ENCODE measurements around the gene KCNQ5. TPM values are rescaled to one million over a fixed set of nuclear protein-coding genes. Genes with fewer than 3 reads are reported as not detected.
A peak's percentile ranks its signal among the peaks of the same experiment; 100 is the strongest.

Gene KCNQ5
- total RNA-seq, 1 experiment from 2014 or later, result not detected

- no peak overlapping the region for H3K9ac ChIP-seq (ENCODE audit: low read length)
- no peak overlapping the region for H2AFZ ChIP-seq (ENCODE audit: low read depth, low read length, poor library complexity, severe bottlenecking)
- no peak overlapping the region for H3K4me3 ChIP-seq (replicated peaks in 1 of 2; ENCODE audit: low read depth in 1 of 2, low read length in 2 of 2)
- no peak overlapping the region for H3K4me2 ChIP-seq (ENCODE audit: low read length)
- no peaks in the 10 kb centered on the region for H3K9me2 ChIP-seq (ENCODE audit: insufficient read depth)
- no peak for DNase-seq (ENCODE audit: low read depth, low spot score)
- no peaks in the 10 kb centered on the region for H3K4me1 ChIP-seq (ENCODE audit: control insufficient read depth in 1 of 2, insufficient read depth in 2 of 2, low read length in 2 of 2)
- CTCF ChIA-PET, result interaction anchor here (0.6 to 3.6 kb wide), 16 partner anchors 8 to 711 kb away, joined by 3 to 91 read pairs (median 6); no protein-coding TSS in a partner anchor
- H3K9me3 ChIP-seq (ENCODE audit: control insufficient read depth in 1 of 2, insufficient read depth in 1 of 2, low read depth in 1 of 2, low read length in 2 of 2), result no peaks in the 10 kb centered on the region
- no peak for TF ChIP-seq POLR2AphosphoS5 (IDR thresholded peaks at IDR 0.05; ENCODE audit: low read depth, low read length)
- TF ChIP-seq CBX3 (IDR thresholded peaks at IDR 0.05; ENCODE audit: low read depth), result no peak
- no peak for TF ChIP-seq CEBPB (IDR thresholded peaks at IDR 0.05; ENCODE audit: low read depth)
- TF ChIP-seq SRF (IDR thresholded peaks at IDR 0.05; ENCODE audit: low read depth), result no peak
- no peak for TF ChIP-seq ATF3 (IDR thresholded peaks at IDR 0.05)
- TF ChIP-seq EGR1 (IDR thresholded peaks at IDR 0.05; ENCODE audit: low read depth), result no peak
- no peak for TF ChIP-seq EZH2phosphoT487 (IDR thresholded peaks at IDR 0.05; ENCODE audit: borderline replicate concordance)
- no peak for TF ChIP-seq ZBTB33 (IDR thresholded peaks at IDR 0.05; ENCODE audit: extremely low read depth, insufficient replicate concordance, low read length)
- TF ChIP-seq POLR2A (IDR thresholded peaks at IDR 0.05; ENCODE audit: borderline replicate concordance, extremely low read depth, insufficient read depth, insufficient read length), result no peak
- TF ChIP-seq SIN3A (IDR thresholded peaks at IDR 0.05; ENCODE audit: low read depth), result no peak
- peak; percentile 33 to 72 (median 38); a peak in 4 of 6 replicates for TF ChIP-seq CTCF (IDR thresholded peaks at IDR 0.05 in 2 of 3, conservative IDR thresholded peaks at IDR 0.05 in 1 of 3; ENCODE audit: borderline replicate concordance in 1 of 3, insufficient read depth in 1 of 3, low read depth in 2 of 3, low read length in 2 of 3)
- peak; percentile 46; the same call in 1 of the 2 replicates for TF ChIP-seq RAD21 (IDR thresholded peaks at IDR 0.05; ENCODE audit: low read depth)
- TF ChIP-seq SP1 (IDR thresholded peaks at IDR 0.05; ENCODE audit: low read depth), result no peak
- no peak for TF ChIP-seq FOSL1 (IDR thresholded peaks at IDR 0.05; ENCODE audit: low read depth)
- no peak for TF ChIP-seq REST (IDR thresholded peaks at IDR 0.05; ENCODE audit: low read depth)
- no peak for TF ChIP-seq ELF1 (IDR thresholded peaks at IDR 0.05; ENCODE audit: borderline replicate concordance, low read depth)
- H3K36me3 ChIP-seq (ENCODE audit: control insufficient read depth in 1 of 2, insufficient read depth in 2 of 2, low read length in 2 of 2), result no peaks in the 10 kb centered on the region
- H3K27me3 ChIP-seq (ENCODE audit: insufficient read depth, low read length), result peaks cover 7% of the 10 kb centered on the region; the same call in 1 of the 2 replicates
- H3K79me2 ChIP-seq (ENCODE audit: insufficient read depth, low read length), result no peaks in the 10 kb centered on the region
- no peaks in the 10 kb centered on the region for H4K20me1 ChIP-seq (ENCODE audit: insufficient read depth)
- BruUV-seq (replicated peaks), result no TSS peak
- H3K27ac ChIP-seq (ENCODE audit: low read depth, low read length), result no peak overlapping the region
- RAD21 ChIA-PET (ENCODE audit: low non-redundant PET in 1 of 2, low total read pairs in 2 of 2, uncharacterized antibody in 2 of 2, unreplicated experiment in 2 of 2), result interaction anchor here (1.5 to 1.8 kb wide), 2 partner anchors 513 to 514 kb away, joined by 4 to 8 read pairs; no protein-coding TSS in a partner anchor
- intact Hi-C loops (cut with micrococcal nuclease), result loop anchor here (1.0 to 5.0 kb wide), 3 partner anchors 514 to 711 kb away; no protein-coding TSS in a partner anchor
- ATAC-seq, result no peak
- POLR2A ChIA-PET, result interaction anchor here (0.8 kb wide), 1 partner anchor 513 kb away, joined by 3 read pairs; no protein-coding TSS in a partner anchor
These were observed 5.4 kb upstream of the KCNQ5 start for GRCh38 chr6:72616406-72617015.

All from HCT116 (cell line).